ENCODE data around the gene TIMELESS.

DNA sequence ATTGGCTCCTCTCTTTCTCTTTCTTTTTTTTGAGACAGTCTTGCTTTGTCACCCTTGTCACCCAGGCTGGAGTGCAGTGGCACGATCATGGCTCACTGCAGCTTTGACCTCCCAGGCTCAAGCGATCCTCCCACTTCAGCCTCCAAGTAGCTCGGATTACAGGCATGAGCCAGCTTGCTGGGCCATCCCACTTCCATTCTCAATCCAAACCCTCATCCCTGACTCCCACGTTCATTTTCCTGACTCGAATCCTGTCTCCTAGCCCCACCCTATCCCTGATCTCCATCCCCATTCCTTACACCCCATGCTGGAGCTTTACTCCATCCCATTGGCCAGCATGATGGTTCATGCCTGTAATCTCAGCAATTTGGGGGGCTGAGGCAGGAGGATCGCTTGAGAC, 26.9 kb upstream of the TIMELESS start:
- TF ChIP-seq POLR2AphosphoS5 (IDR thresholded peaks at IDR 0.05) (no peak), CTCF (IDR thresholded peaks at IDR 0.05) (no peak)
